ENCODE data around the gene LIX1.
A peak's percentile ranks its signal among the peaks of the same experiment; 100 is the strongest.
"Not testable (repeated sequence)": the region's sequence is repeated elsewhere in the genome, so short reads cannot be mapped to it uniquely, and the experiment has no call there.

The LIX1 gene

DNA sequence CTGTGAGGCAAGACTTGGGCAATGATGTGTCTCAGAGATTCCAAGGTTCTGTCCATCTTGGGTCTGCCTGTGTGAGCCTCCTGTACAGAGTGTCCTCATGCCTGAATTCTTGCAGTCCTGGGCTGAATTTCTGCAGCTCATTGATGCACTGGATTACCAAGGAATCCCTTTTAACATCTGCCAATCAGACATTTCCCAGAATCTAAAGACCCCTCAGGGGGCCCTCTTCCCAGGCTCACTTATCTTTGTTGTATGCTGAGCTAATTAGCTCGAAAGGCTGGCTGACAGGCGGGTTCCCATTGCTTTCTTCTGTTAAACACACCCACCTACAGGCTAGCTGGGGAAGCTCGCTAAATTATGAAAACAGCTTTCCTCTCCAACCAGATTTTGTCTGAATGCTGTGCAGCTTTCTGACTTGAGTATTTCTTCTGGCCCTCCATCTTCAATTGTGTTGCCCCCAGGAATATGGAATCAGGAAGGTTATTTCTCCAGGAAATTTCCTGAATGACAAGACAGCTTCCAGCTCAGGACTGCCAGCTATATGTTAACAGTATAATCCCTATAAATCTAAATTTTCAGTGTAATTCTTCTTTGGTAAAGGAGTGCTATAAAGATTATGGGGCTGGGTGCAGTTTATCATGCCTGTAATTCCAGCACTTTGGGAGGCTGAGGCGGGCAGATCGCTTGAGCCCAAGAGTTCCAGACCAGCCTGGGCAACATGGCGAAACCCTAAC is at the start of gene LIX1:
TSS of gene LIX1 (minus strand) at position 91 of the 734 bp plus-strand sequence. CDS start at position 56, 35 bp downstream.
- peak; percentile 15 to 35 for DNase-seq

DNA sequence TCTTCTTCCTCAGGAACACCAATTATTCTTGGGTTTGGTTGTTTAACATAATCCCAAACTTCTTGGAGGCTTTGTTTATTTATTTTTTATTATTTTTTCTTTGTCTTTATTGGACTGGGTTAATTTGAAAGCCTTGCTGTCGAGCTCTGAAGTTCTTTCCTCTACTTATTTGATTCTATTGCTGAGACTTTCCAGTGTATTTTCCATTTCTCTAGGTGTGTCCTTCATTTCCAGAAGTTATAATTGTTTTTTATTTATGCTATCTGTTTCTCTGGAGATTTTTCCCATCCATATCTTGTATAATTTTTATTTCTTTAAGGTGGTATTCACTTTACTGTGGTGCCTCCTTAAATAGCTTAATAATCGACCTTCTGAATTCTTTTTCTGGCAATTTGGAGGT is 49.5 kb upstream of the LIX1 start:
- DNase-seq = no peak

DNA sequence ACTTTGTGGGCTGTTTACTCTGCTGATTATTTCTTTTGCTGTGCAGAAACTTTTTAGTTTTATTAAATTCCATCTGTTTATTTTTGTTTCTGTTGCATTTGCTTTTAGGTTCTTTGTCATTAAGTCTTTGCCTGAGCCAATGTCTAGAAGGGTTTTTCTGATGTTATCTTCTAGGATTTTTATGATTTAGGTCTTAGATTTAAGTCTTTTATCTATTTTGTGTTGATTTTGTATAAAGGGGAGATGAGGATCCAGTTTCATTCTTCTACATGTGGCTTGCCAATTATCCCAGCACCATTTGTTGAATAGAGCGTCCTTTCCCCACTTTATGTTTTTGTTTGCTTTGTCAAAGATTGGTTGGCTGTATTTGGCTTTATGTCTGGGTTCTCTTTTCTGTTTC is 47.1 kb upstream of the LIX1 start:
- DNase-seq = not testable (repeated sequence)

DNA sequence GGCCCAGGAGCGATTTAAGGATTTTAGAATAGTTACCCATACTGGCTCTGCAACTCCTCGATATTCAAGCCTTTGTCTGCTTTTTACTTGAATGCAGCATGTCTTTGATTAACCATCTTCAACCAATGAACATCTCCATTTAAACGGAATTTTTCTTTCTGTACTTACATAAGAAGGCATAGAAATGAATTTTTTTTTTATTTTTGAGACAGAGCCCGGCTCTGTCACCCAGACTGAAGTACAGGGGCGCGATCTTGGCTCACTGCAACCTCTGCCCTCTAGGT is 41.5 kb upstream of the LIX1 start:
- no peak for DNase-seq

DNA sequence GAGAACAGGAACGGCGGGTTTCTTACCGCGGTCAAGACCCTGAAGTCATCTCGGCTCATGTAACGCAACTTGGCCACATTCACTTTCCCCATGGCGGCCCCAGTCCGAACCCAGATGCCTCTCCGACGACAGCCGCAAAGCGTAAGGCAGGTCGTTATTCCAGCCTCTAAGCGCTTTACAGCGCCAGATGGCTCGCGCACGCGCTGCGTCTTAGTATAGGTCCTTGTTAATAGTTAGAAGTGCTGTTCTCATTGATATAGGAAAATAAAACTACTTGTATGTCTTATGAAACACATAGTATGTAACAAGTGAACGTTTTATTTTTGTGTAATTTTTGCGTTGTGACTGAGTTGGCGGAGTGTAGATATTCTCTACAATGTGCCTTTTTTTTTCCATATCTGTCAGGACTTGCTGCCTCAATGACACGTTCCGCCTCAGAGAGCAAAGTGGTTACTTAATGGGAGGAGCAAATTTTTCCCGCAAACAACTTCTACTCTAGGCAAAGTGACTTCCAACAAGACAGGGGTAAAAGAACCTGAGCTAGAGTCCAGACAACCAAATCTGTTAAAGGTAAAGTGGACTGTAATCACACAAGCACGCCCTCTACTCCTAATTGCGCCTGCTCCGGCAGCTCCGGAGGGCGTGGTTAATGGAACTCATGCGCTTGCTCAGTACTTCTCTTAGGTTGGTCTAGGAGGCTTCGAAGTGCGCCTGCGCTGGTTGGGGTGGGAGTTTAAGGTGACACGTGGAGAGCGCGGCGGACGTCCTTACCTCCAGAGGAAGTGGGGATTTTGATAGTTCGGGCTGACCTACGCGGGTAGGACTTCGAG is 40.9 kb upstream of the LIX1 start, which contains the start of gene RIOK2:
TSS of gene RIOK2 (minus strand) at position 148 of the 830 bp plus-strand sequence. CDS start at position 92, 56 bp downstream.
- peak; percentile 94 for DNase-seq

DNA sequence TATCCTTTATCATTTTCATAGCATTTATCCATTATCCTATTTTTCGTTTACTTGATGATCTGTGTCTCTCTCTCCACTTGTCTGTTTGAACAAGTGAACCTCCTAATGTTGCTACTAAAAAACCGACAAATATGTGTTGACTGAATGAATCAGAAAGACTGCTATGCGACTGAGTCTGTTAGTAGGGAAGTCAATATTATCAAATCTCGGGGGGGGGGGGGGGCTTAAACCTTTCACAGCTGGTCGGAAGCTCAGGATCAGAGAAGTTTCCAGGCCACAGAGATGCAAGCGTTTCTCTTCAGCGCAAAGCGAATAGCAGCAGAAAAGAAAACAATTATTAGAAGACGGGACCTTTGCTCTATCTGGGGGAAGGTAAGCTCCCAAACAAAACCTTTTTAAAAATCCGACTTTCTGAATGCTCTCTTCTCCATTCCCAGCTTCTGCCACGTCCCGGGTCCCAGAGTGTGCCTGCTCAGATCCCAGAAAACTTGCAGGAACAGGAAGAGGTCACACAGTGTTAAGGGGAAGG is 40.2 kb upstream of the LIX1 start:
- DNase-seq = peak in 1 of 2 donors; percentile 35

DNA sequence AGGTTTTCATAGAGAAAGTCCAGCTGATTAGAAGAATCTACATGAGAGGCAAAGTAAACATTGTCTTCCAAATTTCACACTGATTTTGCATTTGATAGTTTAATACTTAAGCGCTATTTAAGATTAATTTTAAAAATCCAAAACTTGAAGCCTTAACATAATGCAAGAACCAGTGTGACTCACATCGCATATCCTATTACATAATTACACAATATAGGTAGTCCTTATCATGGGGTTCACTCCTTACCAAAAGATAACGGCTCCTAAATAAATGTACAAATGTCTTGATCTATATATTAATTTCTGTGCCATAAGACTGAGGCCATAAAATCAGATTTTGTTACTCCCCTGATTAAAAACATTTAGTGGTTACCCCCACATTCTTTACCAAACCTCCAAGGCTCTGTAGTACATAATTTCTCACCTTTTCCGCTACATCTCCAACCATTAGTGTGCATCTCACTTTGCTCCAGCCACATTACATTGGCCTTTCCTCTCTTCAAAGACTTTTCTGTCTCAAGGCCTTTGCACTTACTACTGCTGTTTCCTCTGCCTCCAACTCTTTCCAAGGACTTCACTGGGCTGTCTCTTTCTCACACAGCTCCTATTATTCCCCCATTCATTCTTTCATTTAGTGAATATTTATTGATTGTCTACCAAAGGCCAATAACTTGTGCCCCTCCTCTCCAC is 39.6 kb upstream of the LIX1 start:
- DNase-seq = no peak

DNA sequence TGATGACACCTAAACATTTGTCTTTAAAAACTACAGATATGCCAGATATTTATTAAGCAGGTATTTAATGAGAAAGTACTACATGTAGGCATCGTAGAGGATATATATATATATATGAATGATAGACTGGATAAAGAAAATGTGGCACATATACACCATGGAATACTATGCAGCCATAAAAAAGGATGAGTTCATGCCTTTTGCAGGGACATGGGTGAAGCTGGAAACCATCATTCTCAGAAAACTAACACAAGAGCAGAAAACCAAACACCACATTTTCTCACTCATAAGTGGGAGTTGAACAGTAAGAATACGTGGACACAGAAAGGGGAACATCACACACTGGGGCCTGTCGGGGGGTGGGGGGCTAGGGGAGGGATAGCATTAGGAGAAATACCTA is 37.0 kb upstream of the LIX1 start:
- DNase-seq = not testable (repeated sequence)

DNA sequence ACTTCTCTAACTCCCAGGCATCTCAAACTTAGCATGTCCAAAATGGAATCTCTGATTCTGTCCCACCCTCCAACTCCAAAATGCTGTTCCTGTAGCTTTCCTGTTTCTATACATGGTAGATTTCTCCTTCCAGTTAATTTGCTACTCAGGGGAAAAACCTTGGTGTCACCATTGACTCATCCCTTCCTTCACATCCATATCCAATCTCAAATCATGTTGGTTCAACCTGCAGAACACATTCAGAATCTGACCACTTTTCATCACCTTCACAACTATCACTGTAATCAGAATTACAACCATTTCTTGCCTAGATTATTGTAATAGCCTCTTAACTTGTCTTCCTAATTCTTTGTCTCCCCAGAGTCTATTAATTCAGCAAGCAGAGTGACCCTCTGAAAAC is 29.8 kb upstream of the LIX1 start:
- no peak for DNase-seq

DNA sequence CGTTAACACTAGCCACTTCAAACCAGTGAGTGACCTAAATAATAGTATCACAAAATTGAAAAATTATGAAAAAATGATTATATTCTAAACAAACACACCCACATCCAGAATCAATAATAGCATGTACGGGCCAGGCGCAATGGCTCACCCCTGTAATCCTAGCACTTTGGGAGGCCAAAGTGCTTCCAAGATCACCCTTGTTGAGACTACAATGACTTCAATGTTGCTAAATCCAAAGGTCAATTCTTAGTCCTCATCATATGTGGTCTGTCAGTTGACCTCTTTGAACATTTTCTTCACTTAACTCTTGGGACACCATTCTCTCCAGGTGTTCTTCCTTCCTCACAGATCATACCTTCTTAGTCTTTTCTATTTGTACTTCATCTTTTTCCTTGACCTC is 29.3 kb upstream of the LIX1 start:
- no peak for DNase-seq

DNA sequence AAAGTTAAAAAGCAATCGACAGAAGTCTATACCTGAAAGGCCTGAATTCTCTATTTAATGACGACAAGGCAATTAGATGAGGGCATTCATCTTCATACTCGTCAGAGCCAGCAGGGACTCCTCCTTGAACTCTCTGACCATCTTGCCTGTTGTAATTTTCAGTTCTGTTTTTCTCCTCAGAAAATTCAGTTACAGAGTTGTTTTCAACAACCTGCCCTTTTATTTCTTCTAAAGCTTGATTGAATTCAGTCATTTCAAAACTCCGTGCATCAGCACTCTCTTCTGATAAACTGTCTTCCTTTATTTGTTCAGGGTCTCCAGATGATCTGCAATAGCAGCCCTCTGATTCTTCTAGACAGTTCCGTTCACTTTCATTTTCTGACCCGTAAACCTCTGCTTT is 25.0 kb upstream of the LIX1 start:
- no peak for DNase-seq

DNA sequence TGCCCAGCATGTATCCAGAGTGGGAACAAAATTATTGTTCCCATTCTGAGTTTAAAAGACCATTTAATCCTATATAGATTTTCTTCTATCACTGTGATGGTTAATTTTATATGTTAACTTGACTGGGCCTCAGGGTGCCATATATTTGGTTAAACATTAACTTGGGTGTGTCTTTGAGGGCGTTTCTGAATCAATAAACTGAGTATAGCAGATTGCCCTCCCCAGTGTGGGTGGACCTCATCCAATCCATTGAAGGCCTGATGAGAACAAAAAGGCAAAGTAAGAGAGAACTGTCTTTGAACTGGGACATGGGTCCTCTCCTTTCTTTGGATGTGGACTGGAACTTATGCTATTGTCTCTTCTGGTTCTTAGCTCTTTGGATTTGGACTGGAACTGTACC is 23.3 kb upstream of the LIX1 start:
- no peak for DNase-seq

DNA sequence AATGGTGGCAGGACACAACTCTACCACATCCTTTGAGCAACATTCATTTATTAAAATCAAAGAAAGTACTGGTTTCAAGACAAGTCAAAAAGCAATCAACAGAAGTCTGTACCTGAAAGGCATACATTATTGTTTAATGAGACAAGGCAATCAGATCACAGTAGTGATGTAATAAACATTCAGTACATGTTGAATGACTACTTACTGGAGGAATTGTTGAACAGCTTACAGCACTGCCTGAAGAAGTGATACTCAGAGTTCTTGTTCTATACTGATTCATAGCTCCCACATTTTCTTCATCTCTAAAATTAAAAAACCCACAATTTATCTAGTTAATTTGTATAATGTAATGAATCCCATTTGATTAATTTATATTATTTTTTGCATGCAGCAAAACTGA is 22.4 kb upstream of the LIX1 start:
- DNase-seq = no peak

DNA sequence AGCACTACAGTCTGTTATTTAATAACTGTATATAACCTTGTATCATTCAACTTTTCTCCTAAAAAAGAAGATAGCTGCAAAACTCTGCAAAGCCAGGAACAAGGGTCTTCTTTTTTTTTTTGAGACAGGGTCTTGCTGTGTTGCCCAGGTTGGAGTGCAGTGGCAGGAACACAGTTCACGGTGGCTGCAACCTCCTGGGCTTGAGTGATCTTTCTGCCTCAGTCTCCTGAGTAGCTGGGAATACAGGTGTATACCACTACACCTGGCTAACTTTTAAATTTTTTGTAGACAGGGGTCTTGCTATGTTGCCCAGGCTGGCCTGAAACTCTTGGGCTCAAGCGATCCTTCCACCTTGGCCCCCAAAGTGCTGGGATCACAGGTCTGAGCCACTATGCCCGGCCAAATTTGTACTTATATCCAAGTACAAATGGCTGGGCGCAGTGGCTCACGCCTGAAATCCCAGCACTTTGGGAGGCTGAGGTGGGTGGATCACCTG is 21.4 kb upstream of the LIX1 start:
- no peak for DNase-seq

DNA sequence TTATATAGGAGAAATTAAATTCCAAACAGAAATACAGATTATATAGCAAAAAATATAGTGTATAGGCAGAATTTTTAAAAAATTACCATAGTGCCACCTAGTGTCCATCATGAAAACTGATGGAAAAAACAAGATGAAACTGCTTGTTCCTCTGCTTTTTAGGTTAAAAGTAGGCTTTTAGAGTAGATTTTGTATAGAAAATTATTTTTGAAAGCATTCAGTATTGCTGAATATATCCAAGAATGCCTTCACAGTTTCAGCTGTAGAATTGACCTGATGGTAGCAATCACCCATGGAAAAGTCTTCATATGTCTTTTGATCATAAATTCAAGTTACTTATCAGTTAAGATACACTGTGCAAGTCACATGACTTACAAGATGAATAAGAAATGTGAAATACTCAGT is 21.0 kb upstream of the LIX1 start:
- peak in 1 of 2 donors; percentile 8 for DNase-seq

DNA sequence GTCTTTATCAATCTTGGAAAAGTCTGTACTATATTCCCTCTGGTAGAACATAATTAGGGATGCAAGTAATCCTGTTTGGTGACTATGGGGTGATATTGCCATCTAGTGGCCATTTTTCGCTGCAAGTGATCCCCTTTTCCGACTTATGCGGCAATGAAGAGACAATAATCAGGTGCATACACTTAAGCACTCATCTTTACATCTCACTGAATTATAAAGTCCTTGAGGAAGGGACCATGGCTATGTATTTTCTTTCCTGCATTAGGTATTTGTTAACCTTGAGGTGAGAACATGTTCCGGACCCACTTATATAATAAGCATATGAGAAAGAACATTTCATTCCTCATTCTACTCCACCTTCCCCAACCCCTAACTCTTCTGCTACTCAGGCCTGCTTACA is 19.6 kb upstream of the LIX1 start:
- DNase-seq = peak; percentile 42 to 85

DNA sequence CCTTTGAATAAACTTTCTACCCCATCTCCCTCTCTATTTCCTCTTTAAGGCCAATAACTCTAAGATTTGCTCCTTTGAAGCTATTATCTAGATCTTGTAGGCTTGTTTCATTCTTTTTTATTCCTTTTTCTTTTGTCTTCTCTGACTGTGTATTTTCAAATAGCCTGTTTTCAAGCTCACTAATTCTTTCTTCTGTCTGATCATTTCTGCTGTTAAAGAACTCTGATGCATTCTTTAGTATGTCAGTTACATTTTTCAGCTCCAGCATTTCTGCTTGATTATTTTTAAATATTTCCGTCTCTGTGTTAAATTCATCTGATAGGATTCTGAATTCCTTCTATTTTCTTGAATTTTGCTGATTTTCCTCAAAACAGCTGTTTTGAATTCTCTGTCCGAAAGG is 15.3 kb upstream of the LIX1 start:
- DNase-seq = no peak

DNA sequence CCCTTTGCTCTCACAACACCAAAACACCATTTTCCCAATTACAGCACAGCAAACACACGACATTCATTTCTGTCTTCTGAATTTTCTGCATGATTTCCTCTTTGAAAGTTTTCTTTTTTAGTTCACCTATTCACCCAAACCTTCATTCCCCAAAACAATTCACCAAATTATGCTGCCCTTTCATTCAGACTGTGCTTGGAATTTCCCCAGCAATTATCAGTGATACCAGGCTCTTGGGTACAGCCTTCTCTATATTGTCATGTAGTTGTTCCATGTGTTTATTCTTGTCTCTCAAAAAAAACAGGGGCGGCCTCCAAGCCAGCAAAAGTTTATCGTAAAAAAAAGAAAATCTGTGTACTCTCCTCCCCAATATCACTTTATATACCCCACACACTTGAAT is 9.0 kb upstream of the LIX1 start:
- DNase-seq = no peak

DNA sequence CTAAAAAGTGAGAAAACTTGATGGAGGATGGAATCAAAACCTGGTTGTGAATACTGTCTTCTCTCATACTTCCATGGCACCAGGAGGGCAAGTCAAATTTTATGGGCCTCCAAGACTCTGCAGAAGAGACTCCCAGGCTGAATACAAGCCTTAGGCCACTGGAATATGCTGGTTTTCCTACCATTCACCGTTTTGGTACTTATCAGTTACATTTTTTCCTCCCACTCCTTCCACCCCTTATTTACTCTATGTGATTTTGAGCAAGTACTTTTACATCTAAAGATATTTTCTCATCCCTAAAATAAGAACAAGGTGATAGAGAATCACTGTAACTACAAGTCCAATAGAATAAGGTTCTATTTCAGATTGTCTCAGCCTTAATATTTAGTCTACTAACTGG is 8.0 kb upstream of the LIX1 start:
- no peak for DNase-seq

DNA sequence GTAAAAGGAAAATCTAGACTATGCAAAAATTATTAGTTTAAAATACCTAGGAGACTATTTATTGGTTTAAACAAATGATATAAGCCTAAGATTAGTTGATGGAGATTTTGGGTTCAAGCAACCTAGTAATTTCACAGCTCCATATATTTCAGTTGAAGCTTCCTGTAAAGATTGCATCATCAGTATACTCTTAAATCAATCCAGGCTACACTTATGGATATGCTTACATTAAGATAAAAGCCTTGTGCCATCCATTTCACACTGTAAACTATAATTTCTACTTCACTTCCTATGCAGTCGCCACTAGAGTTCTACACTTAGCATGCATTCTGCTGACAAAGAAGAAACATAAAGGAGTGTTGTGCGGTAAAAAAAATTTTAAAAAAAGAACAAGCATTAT is 7.3 kb upstream of the LIX1 start:
- no peak for DNase-seq

DNA sequence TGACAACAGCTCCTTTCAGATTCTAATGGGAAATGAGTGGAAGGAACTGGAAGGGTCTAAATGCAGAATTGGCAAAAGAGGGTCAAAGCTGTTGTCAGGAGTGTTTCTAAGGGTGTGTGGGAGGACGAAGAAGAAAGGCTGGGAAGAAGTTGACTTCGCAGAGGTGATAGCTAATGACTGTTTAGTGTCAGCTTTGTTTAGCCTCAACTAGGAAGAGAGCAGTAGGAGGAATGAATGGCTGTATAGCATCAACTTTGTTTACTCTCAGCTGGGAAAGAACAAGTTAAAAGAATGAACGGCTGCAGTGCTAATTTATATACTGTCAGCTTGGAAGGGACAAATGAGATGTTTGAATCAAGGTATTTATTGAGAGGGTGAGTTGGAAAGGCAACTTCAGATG is 5.9 kb upstream of the LIX1 start:
- no peak for DNase-seq

DNA sequence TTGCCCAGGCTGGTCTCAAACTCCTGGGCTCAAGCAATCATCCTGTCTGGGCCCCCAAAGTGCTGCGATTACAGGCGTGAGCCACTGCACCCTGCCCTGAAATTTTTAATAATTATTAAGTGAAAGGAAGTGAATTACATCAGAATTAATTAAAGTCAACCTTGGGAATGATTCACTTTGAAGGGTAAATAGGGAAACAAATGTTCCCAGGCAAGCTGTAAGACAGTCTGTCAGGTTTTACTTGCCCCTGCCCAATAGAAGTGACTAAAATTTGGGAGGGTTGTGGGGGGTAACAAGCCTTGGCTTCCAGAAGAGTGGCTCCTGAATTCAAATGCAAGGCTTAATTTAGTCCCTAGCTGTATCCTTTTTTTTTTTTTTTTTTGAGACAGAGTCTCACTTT is 1.3 kb upstream of the LIX1 start:
- DNase-seq = no peak

DNA sequence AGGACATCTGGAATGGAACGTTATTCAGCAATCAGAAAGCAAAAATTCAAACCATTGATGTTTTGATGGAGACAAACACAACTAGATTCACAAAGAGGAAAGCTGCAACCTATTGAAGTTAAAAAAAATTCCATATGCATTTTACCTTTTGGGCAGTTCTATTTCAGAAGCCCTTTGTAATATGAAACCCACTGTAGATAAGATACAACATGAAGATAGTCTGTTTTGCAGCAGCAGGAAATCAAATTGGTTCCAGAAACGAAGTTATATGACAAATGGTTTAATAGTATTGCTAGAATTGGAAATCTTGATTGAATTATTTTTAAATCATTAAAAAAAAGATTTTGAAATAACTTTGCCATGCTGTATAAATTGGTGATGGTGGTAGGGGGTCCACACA is 872 bp downstream of the LIX1 start:
- DNase-seq = no peak

DNA sequence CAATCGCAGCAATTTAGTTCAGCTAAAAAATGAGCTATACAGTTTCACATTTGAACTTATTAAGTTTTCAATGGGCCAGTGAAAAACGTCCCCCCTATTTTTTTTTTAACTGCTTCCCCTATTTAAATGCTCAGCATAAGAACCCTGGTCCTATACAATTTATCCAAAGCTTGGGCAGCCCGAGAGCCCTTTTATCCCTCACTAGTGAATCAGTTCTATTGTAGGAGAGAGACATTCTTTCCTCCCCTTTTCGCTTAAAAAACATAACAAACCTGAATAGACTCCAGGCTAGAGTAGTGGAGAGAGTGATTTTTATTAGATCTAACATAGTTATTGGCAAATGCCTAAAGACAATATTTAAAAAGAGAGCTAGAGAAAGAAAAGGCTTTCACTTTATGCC is 1.4 kb downstream of the LIX1 start:
- no peak for DNase-seq

All from inflammatory macrophage treated with lipopolysaccharide for 1 hour (primary cell).